ENCODE results near the gene EDA.

The EDA gene

GRCh38 chrX:70042399-70043371, 426.8 kb downstream of the EDA start:
- H4K20me1 ChIP-seq (ENCODE audit: insufficient read depth, low read length, poor library complexity, severe bottlenecking) = no peaks in the 10 kb centered on the region
- H3F3A ChIP-seq (ENCODE audit: low read depth) = no peaks in the 10 kb centered on the region
- H3K36me3 ChIP-seq (ENCODE audit: insufficient read depth, low read length) = no peaks in the 10 kb centered on the region
- no peaks in the 10 kb centered on the region for H3K9me3 ChIP-seq (ENCODE audit: insufficient read depth, low read depth, low read length)
- H3K9ac ChIP-seq (ENCODE audit: low read depth, low read length, poor library complexity, severe bottlenecking) = no peak overlapping the region
- no peaks in the 10 kb centered on the region for H3K9me2 ChIP-seq (replicated peaks; ENCODE audit: low read depth, low read length)
- no peaks in the 10 kb centered on the region for H3K79me2 ChIP-seq (ENCODE audit: insufficient read depth, low read length)
- H3K4me2 ChIP-seq (ENCODE audit: low read depth, low read length, poor library complexity, severe bottlenecking) = no peak overlapping the region
- TF ChIP-seq EZH2phosphoT487 (IDR thresholded peaks at IDR 0.05; ENCODE audit: borderline replicate concordance) (no peak), CTCF (conservative IDR thresholded peaks at IDR 0.05; ENCODE audit: low read length) (no peak)
- H3K4me1 ChIP-seq (ENCODE audit: insufficient read depth, low read length, poor library complexity, severe bottlenecking) = no peaks in the 10 kb centered on the region
- no peaks in the 10 kb centered on the region for H3K27me3 ChIP-seq (ENCODE audit: insufficient read depth, low read length, poor library complexity, severe bottlenecking)
- no peak overlapping the region for H2AFZ ChIP-seq (ENCODE audit: low read length)
- no peak overlapping the region for H3K4me3 ChIP-seq (ENCODE audit: low read length, poor library complexity, severe bottlenecking)

GRCh38 chrX:70043685-70044084, 427.8 kb downstream of the EDA start:
- Histone ChIP-seq H3K79me2 (ENCODE audit: insufficient read depth, low read length) (no peaks in the 10 kb centered on the region), H2AFZ (ENCODE audit: low read length) (no peak overlapping the region), H3K36me3 (ENCODE audit: insufficient read depth, low read length) (no peaks in the 10 kb centered on the region), H3F3A (ENCODE audit: low read depth) (no peaks in the 10 kb centered on the region), H4K20me1 (ENCODE audit: insufficient read depth, low read length, poor library complexity, severe bottlenecking) (no peaks in the 10 kb centered on the region), H3K9me3 (ENCODE audit: insufficient read depth, low read depth, low read length) (no peaks in the 10 kb centered on the region), H3K4me2 (ENCODE audit: low read depth, low read length, poor library complexity, severe bottlenecking) (no peak overlapping the region), H3K4me3 (ENCODE audit: low read length, poor library complexity, severe bottlenecking) (no peak overlapping the region), H3K27me3 (ENCODE audit: insufficient read depth, low read length, poor library complexity, severe bottlenecking) (no peaks in the 10 kb centered on the region), H3K4me1 (ENCODE audit: insufficient read depth, low read length, poor library complexity, severe bottlenecking) (no peaks in the 10 kb centered on the region), H3K9me2 (replicated peaks; ENCODE audit: low read depth, low read length) (no peaks in the 10 kb centered on the region), H3K9ac (ENCODE audit: low read depth, low read length, poor library complexity, severe bottlenecking) (no peak overlapping the region)
- TF ChIP-seq CTCF (conservative IDR thresholded peaks at IDR 0.05; ENCODE audit: low read length) = no peak
- TF ChIP-seq EZH2phosphoT487 (IDR thresholded peaks at IDR 0.05; ENCODE audit: borderline replicate concordance) = no peak

GRCh38 chrX:70044541-70045245, 428.8 kb downstream of the EDA start:
- Histone ChIP-seq H3K9me3 (ENCODE audit: insufficient read depth, low read depth, low read length) (no peaks in the 10 kb centered on the region), H3K4me3 (ENCODE audit: low read length, poor library complexity, severe bottlenecking) (no peak overlapping the region), H3K36me3 (ENCODE audit: insufficient read depth, low read length) (no peaks in the 10 kb centered on the region), H3K27me3 (ENCODE audit: insufficient read depth, low read length, poor library complexity, severe bottlenecking) (no peaks in the 10 kb centered on the region), H3K9ac (ENCODE audit: low read depth, low read length, poor library complexity, severe bottlenecking) (no peak overlapping the region), H3K9me2 (replicated peaks; ENCODE audit: low read depth, low read length) (no peaks in the 10 kb centered on the region), H2AFZ (ENCODE audit: low read length) (no peak overlapping the region), H3K79me2 (ENCODE audit: insufficient read depth, low read length) (no peaks in the 10 kb centered on the region), H3K4me1 (ENCODE audit: insufficient read depth, low read length, poor library complexity, severe bottlenecking) (no peaks in the 10 kb centered on the region), H3F3A (ENCODE audit: low read depth) (no peaks in the 10 kb centered on the region), H4K20me1 (ENCODE audit: insufficient read depth, low read length, poor library complexity, severe bottlenecking) (no peaks in the 10 kb centered on the region), H3K4me2 (ENCODE audit: low read depth, low read length, poor library complexity, severe bottlenecking) (no peak overlapping the region)
- TF ChIP-seq CTCF (conservative IDR thresholded peaks at IDR 0.05; ENCODE audit: low read length) (no peak), EZH2phosphoT487 (IDR thresholded peaks at IDR 0.05; ENCODE audit: borderline replicate concordance) (no peak)

Data from Loucy (cell line).